ENCODE data around the gene TMEM30A. TPM values are rescaled to one million over a fixed set of nuclear protein-coding genes. Genes with fewer than 3 reads are reported as not detected.

Gene TMEM30A
- polyA plus RNA-seq, 1 experiment, result 11.4 TPM

- CTCF ChIA-PET, result interaction anchor here (1.2 to 1.6 kb wide), 3 partner anchors 21 to 25 kb away, joined by 3 to 5 read pairs (median 4); no protein-coding TSS in a partner anchor
- Histone ChIP-seq H3K4me3 (ENCODE audit: low read depth, low read length) (no peak overlapping the region), H3K36me3 (ENCODE audit: control insufficient read depth, insufficient read depth, low read length) (peaks cover 2% of the 10 kb centered on the region; the same call in 1 of the 2 replicates), H3K27me3 (ENCODE audit: control insufficient read depth, insufficient read depth, low read length) (no peaks in the 10 kb centered on the region)
- DNase-seq (ENCODE audit: low read depth), result no peak
- POLR2A ChIA-PET, result no interaction called here
- TF ChIP-seq, protein P1, sequence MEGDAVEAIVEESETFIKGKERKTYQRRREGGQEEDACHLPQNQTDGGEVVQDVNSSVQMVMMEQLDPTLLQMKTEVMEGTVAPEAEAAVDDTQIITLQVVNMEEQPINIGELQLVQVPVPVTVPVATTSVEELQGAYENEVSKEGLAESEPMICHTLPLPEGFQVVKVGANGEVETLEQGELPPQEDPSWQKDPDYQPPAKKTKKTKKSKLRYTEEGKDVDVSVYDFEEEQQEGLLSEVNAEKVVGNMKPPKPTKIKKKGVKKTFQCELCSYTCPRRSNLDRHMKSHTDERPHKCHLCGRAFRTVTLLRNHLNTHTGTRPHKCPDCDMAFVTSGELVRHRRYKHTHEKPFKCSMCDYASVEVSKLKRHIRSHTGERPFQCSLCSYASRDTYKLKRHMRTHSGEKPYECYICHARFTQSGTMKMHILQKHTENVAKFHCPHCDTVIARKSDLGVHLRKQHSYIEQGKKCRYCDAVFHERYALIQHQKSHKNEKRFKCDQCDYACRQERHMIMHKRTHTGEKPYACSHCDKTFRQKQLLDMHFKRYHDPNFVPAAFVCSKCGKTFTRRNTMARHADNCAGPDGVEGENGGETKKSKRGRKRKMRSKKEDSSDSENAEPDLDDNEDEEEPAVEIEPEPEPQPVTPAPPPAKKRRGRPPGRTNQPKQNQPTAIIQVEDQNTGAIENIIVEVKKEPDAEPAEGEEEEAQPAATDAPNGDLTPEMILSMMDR (IDR thresholded peaks at IDR 0.05; ENCODE audit: insufficient read depth, low read depth, low read length), result no peak
Measured at GRCh38 chr6:75233092-75233615, 51.4 kb downstream of the TMEM30A start.

GRCh38 chr6:75230484-75231325 lies 53.9 kb downstream of the TMEM30A start:
- TF ChIP-seq, protein P1 (IDR thresholded peaks at IDR 0.05; ENCODE audit: insufficient read depth, low read depth, low read length), result peak; percentile 84
- CTCF ChIA-PET, result interaction anchor here (0.6 to 1.6 kb wide), 10 partner anchors 10 to 1754 kb away, joined by 3 to 10 read pairs (median 3); partner anchors contain the start of gene COX7A2

GRCh38 chr6:75224303-75224926 lies 60.2 kb downstream of the TMEM30A start:
- ChIA-PET POLR2A (no interaction called here), CTCF (interaction anchor here (0.6 to 2.2 kb wide), 3 partner anchors 13 to 418 kb away, joined by 3 to 8 read pairs (median 7); no protein-coding TSS in a partner anchor)
- H3K27me3 ChIP-seq (ENCODE audit: control insufficient read depth, insufficient read depth, low read length), result no peaks in the 10 kb centered on the region
- DNase-seq (ENCODE audit: low read depth), result no peak
- H3K4me3 ChIP-seq (ENCODE audit: low read depth, low read length), result no peak overlapping the region
- TF ChIP-seq, protein P1 (IDR thresholded peaks at IDR 0.05; ENCODE audit: insufficient read depth, low read depth, low read length), result no peak
- H3K36me3 ChIP-seq (ENCODE audit: control insufficient read depth, insufficient read depth, low read length), result no peaks in the 10 kb centered on the region

More at GRCh38 chr6:75230484-75231325, 53.9 kb downstream of the TMEM30A start:
- POLR2A ChIA-PET, result no interaction called here
- H3K27me3 ChIP-seq (ENCODE audit: control insufficient read depth, insufficient read depth, low read length), result no peaks in the 10 kb centered on the region
- no peak overlapping the region for H3K4me3 ChIP-seq (ENCODE audit: low read depth, low read length)
- H3K36me3 ChIP-seq (ENCODE audit: control insufficient read depth, insufficient read depth, low read length), result no peaks in the 10 kb centered on the region
- no peak for DNase-seq (ENCODE audit: low read depth)

DNA sequence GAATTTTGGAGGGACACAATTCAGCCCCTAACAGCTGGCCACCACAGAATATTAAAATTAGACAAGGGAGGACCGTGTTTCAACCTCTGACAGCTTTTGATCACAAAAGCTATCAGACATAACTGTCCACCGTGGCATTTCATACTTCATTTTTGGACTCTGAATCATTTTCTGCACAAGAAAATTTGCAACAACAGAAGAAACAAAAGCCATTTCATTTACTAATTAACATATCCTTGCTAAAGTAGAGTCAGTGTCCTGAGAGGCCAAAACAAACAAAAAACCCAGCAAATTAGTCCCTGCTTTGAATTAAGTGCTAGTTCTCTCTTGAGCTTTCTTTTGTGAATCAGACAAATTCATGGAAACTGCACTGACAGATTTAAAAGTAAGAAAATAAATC lies 61.2 kb downstream of the TMEM30A start:
- TF ChIP-seq, protein P1 (IDR thresholded peaks at IDR 0.05; ENCODE audit: insufficient read depth, low read depth, low read length), result no peak
- no peaks in the 10 kb centered on the region for H3K36me3 ChIP-seq (ENCODE audit: control insufficient read depth, insufficient read depth, low read length)
- no peaks in the 10 kb centered on the region for H3K27me3 ChIP-seq (ENCODE audit: control insufficient read depth, insufficient read depth, low read length)
- H3K4me3 ChIP-seq (ENCODE audit: low read depth, low read length), result no peak overlapping the region
- no peak for DNase-seq (ENCODE audit: low read depth)
- ChIA-PET CTCF (interaction anchor here (0.9 to 2.2 kb wide), 2 partner anchors 10 to 12 kb away, joined by 3 to 8 read pairs; no protein-coding TSS in a partner anchor), POLR2A (no interaction called here)

GRCh38 chr6:75222261-75222660 lies 62.3 kb downstream of the TMEM30A start:
- Histone ChIP-seq H3K27me3 (ENCODE audit: control insufficient read depth, insufficient read depth, low read length) (no peaks in the 10 kb centered on the region), H3K36me3 (ENCODE audit: control insufficient read depth, insufficient read depth, low read length) (no peaks in the 10 kb centered on the region), H3K4me3 (ENCODE audit: low read depth, low read length) (no peak overlapping the region)
- ChIA-PET POLR2A (no interaction called here), CTCF (interaction anchor here (0.6 to 2.8 kb wide), 4 partner anchors 9 to 1113 kb away, joined by 3 to 34 read pairs (median 6); no protein-coding TSS in a partner anchor)
- TF ChIP-seq, protein P1 (IDR thresholded peaks at IDR 0.05; ENCODE audit: insufficient read depth, low read depth, low read length), result no peak
- DNase-seq (ENCODE audit: low read depth), result no peak
